Neural crest cell (in vitro differentiated cells): Measurements from ENCODE around the gene DCUN1D3. TPM values are rescaled to one million over a fixed set of nuclear protein-coding genes. Genes with fewer than 3 reads are reported as not detected.
"Not testable (repeated sequence)": the region's sequence is repeated elsewhere in the genome, so short reads cannot be mapped to it uniquely, and the experiment has no call there.

Source experiments
- DNase-seq: peaks from one replicate; pipeline ENCODE4 v3.0.0; 2021; ENCODE audit warnings: low read depth, mixed read lengths, low spot score
- H3K27ac Mint-ChIP-seq: one replicate; pipeline ENCODE4 v1.8.0; 2021; ENCODE audit warnings: mild to moderate bottlenecking, mixed read lengths; ENCODE audit not compliant: unreplicated experiment
- H3K27me3 Mint-ChIP-seq: 2 replicates; pipeline ENCODE4 v1.8.0; 2021; ENCODE audit warnings: low read depth, mild to moderate bottlenecking, mixed read lengths
- H3K36me3 Mint-ChIP-seq: 2 replicates; pipeline ENCODE4 v1.8.0; 2021; ENCODE audit warnings: low read depth, mild to moderate bottlenecking, mixed read lengths
- H3K4me1 Mint-ChIP-seq: 2 replicates; pipeline ENCODE4 v1.8.0; 2021; ENCODE audit warnings: mixed read lengths
- H3K4me3 Mint-ChIP-seq: one replicate; pipeline ENCODE4 v1.8.0; 2021; ENCODE audit warnings: mild to moderate bottlenecking, mixed read lengths
- H3K9me3 Mint-ChIP-seq: 2 replicates; pipeline ENCODE4 v1.8.0; 2021; ENCODE audit warnings: mixed read lengths
- total RNA-seq: library from RNA; stranded (reverse); gene quantifications from 2 replicates; pipeline ENCODE4 v1.2.1, GENCODE V29; 2021
- TF ChIP-seq, protein P1 (sequence below): fragments of 200-600 bp; sonication (generic); conservative IDR thresholded peaks from 2 replicates; pipeline ENCODE4 v1.5.0; 2021; ENCODE audit warnings: antibody characterized with exemption, mild to moderate bottlenecking

DCUN1D3 gene
- total RNA-seq, 1 donor from 2014 or later = 13.5 TPM

GRCh38 chr16:20811889-20812439 is 88.2 kb downstream of the DCUN1D3 start:
- Mint-ChIP-seq H3K27ac (no peak overlapping the region), H3K36me3 (no peaks in the 10 kb centered on the region), H3K27me3 (no peaks in the 10 kb centered on the region), H3K4me3 (no peak overlapping the region), H3K4me1 (peaks cover 8% of the 10 kb centered on the region), H3K9me3 (no peaks in the 10 kb centered on the region)
- TF ChIP-seq, protein P1, sequence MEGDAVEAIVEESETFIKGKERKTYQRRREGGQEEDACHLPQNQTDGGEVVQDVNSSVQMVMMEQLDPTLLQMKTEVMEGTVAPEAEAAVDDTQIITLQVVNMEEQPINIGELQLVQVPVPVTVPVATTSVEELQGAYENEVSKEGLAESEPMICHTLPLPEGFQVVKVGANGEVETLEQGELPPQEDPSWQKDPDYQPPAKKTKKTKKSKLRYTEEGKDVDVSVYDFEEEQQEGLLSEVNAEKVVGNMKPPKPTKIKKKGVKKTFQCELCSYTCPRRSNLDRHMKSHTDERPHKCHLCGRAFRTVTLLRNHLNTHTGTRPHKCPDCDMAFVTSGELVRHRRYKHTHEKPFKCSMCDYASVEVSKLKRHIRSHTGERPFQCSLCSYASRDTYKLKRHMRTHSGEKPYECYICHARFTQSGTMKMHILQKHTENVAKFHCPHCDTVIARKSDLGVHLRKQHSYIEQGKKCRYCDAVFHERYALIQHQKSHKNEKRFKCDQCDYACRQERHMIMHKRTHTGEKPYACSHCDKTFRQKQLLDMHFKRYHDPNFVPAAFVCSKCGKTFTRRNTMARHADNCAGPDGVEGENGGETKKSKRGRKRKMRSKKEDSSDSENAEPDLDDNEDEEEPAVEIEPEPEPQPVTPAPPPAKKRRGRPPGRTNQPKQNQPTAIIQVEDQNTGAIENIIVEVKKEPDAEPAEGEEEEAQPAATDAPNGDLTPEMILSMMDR = no peak
- no peak for DNase-seq

- H3K36me3 Mint-ChIP-seq = no peaks in the 10 kb centered on the region
- no peaks in the 10 kb centered on the region for H3K27me3 Mint-ChIP-seq
- no peaks in the 10 kb centered on the region for H3K9me3 Mint-ChIP-seq
- DNase-seq = no peak
- no peak overlapping the region for H3K27ac Mint-ChIP-seq
- peak overlapping the region; percentile 98 for H3K4me3 Mint-ChIP-seq
- H3K4me1 Mint-ChIP-seq = peaks cover 25% of the 10 kb centered on the region
- TF ChIP-seq, protein P1 = no peak
These were observed 92.3 kb downstream of the DCUN1D3 start for GRCh38 chr16:20807862-20808261.

DNA sequence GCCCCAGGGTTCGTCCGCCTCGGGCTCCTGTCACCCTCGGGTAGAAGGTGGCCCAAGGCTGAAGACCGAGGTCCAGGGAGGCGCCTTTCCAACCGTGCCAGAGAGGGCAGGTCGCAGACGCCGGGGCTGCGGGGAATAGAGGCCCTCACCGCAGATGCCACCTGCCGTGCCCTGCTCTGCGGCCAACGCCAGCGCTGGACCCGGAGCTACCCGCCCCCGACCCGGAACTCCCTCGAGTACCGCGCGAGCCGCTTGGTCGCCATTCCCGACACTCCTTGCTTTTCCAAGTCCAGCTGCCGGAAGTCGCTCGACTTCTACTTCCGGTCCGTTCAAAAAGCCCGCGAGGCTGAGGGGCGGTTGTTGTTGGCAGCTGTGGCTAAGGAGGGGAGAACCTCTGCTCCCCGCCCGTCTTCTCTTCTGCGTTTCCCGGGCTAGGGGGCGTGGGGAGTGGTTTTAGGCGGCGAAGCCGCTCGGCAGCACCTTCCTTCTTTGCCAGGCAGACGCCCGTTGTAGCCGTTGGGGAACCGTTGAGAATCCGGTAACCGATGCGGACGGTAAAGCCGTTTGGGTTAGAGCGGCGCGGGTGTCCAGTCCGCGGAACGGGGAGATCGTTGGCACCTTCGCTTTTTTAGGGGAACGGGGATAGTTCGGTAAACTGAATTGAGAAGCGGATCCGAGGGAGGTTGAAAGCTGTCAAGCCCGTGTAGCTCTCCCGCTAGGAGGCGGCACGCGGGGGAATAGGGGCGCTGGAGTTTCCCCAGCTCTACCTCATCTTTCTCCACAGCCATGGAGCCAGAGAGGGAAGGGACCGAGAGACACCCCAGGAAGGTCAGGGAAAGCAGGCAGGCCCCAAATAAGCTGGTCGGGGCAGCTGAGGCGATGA is 93.7 kb downstream of the DCUN1D3 start, which contains the start of the genes ERI2 and REXO5:
TSS of gene ERI2 (minus strand) at position 305 of the 883 bp plus-strand sequence. CDS start at position 263, 42 bp downstream.
TSS of gene REXO5 (plus strand) at position 360 of the 883 bp plus-strand sequence. CDS start at position 787, 427 bp downstream.
- peak; percentile 94 for DNase-seq
- H3K4me3 Mint-ChIP-seq = peak within 1 kb of the TSS; percentile 98
- H3K4me1 Mint-ChIP-seq = peaks cover 25% of the 10 kb centered on the region
- H3K36me3 Mint-ChIP-seq = no peaks in the 10 kb centered on the region
- H3K27me3 Mint-ChIP-seq = no peaks in the 10 kb centered on the region
- no peaks in the 10 kb centered on the region for H3K9me3 Mint-ChIP-seq
- peak within 1 kb of the TSS; percentile 100 for H3K27ac Mint-ChIP-seq
- TF ChIP-seq, protein P1 = peak; percentile 57

DNA sequence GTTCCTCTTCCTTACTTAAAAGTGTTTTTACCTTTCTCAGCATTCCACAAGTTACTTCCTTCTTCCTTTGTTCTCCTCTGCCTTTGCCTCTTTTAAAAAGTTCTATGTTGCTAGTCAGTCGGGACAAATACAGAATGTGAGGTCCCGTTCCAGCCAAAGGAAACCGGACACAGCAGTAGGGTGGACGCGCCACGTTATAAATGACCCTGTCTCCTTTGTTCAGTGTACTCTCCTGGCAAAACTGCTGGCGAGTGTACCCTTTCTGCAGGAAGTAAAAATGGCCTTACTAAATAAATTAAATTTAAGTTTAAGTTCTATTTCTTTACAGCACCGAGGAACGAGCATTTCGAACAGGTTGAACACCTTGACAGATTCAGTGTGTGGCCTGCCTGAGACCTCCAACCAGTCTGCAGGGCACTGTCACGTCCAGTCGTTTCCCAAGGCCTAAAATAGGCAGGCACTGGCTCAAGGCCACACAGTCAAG is 94.4 kb downstream of the DCUN1D3 start:
- H3K9me3 Mint-ChIP-seq, H3K36me3 Mint-ChIP-seq, H3K27me3 Mint-ChIP-seq, DNase-seq: not testable (repeated sequence)
- peak overlapping the region; percentile 90 for H3K27ac Mint-ChIP-seq
- H3K4me1 Mint-ChIP-seq = peaks cover 25% of the 10 kb centered on the region
- H3K4me3 Mint-ChIP-seq = peak overlapping the region; percentile 98

Other genes with a start within 250 kb of the DCUN1D3 start
- not detected in 2 replicates for gene ACSM1, start 202.7 kb downstream of the DCUN1D3 start, total RNA-seq
- 41.5 and 43.0 TPM in 2 replicates for gene THUMPD1, start 158.5 kb downstream of the DCUN1D3 start, total RNA-seq
- gene ACSM3, start 136.3 kb downstream of the DCUN1D3 start, total RNA-seq = 0.40 and 0.48 TPM in 2 replicates
- 40.4 and 43.6 TPM in 2 replicates for gene ERI2, start 93.9 kb downstream of the DCUN1D3 start, total RNA-seq
- gene REXO5, start 93.8 kb downstream of the DCUN1D3 start, total RNA-seq = 9.5 and 10.1 TPM in 2 replicates
- 20.4 and 20.8 TPM in 2 replicates for gene LYRM1, start 413 bp upstream of the DCUN1D3 start, total RNA-seq